ENCODE measurements around the gene SPC24. TPM values are rescaled to one million over a fixed set of nuclear protein-coding genes. Genes with fewer than 3 reads are reported as not detected.
A peak's percentile ranks its signal among the peaks of the same experiment; 100 is the strongest.
"Not testable (repeated sequence)": the region's sequence is repeated elsewhere in the genome, so short reads cannot be mapped to it uniquely, and the experiment has no call there.

SPC24 gene
- total RNA-seq, 1 donor from 2014 or later: 4.3 TPM

- DNase-seq (ENCODE audit: low spot score): no peak
These were observed 10.9 kb upstream of the SPC24 start for GRCh38 chr19:11166281-11167142.

- no peak for DNase-seq (ENCODE audit: low spot score)
These were observed 10.0 kb upstream of the SPC24 start for GRCh38 chr19:11165486-11166030.

- DNase-seq (ENCODE audit: low spot score): peak; percentile 85
These were observed 9.4 kb upstream of the SPC24 start for GRCh38 chr19:11164879-11165406.

GRCh38 chr19:11164296-11164695 is 8.7 kb upstream of the SPC24 start:
- no peak for DNase-seq (ENCODE audit: low spot score)

- DNase-seq (ENCODE audit: low spot score): not testable (repeated sequence)
These were observed 4.8 kb upstream of the SPC24 start for GRCh38 chr19:11160440-11160768.

- DNase-seq (ENCODE audit: low spot score): peak; percentile 46
These were observed 4.2 kb upstream of the SPC24 start for GRCh38 chr19:11159598-11160439.

- no peak for DNase-seq (ENCODE audit: low spot score)
These were observed 917 bp downstream of the SPC24 start for GRCh38 chr19:11154683-11155047.

GRCh38 chr19:11152318-11153062 is 3.1 kb downstream of the SPC24 start:
- DNase-seq (ENCODE audit: low spot score): peak; percentile 54

GRCh38 chr19:11151181-11151580 is 4.4 kb downstream of the SPC24 start:
- DNase-seq (ENCODE audit: low spot score): peak; percentile 71

- no peak for DNase-seq (ENCODE audit: low spot score)
These were observed 7.6 kb downstream of the SPC24 start for GRCh38 chr19:11148001-11148400.

GRCh38 chr19:11145536-11145924 is 10.1 kb downstream of the SPC24 start:
- DNase-seq (ENCODE audit: low spot score): no peak

GRCh38 chr19:11142528-11143171 is 12.9 kb downstream of the SPC24 start:
- peak; percentile 97 for DNase-seq (ENCODE audit: low spot score)

GRCh38 chr19:11141937-11142527 is 13.6 kb downstream of the SPC24 start:
- DNase-seq (ENCODE audit: low spot score): no peak

GRCh38 chr19:11140896-11141295 is 14.7 kb downstream of the SPC24 start:
- DNase-seq (ENCODE audit: low spot score): no peak

- DNase-seq (ENCODE audit: low spot score): not testable (repeated sequence)
These were observed 15.5 kb downstream of the SPC24 start for GRCh38 chr19:11140023-11140538.

- peak; percentile 95 for DNase-seq (ENCODE audit: low spot score)
These were observed 16.8 kb downstream of the SPC24 start for GRCh38 chr19:11138601-11139300.

GRCh38 chr19:11137542-11138384 is 17.8 kb downstream of the SPC24 start:
- peak; percentile 90 for DNase-seq (ENCODE audit: low spot score)

- DNase-seq (ENCODE audit: low spot score): no peak
These were observed 19.0 kb downstream of the SPC24 start for GRCh38 chr19:11136400-11137101.
